Measurements from ENCODE around the gene CCND1.

Gene CCND1

DNA sequence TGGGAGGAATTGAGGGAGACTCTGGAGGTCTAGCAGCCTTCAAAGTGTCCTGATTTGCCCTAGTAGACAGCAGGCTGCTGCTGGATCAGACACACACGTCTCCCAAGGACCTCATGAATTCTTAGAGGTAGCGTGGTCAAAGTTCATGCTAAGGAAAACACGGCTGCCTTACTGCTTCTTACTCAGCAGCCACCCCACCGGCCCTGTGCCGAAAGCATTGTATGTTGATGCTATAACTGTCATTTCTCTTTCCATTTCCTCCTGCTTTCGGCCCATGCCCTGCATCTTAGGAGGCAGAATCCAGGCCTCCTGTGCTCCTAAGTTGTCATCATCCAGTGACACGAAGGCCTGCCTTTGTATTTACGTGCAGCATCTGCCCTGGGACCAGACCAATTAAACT is 10.5 kb upstream of the CCND1 start:
- no peak for DNase-seq
- TF ChIP-seq POLR2A (IDR thresholded peaks at IDR 0.05; ENCODE audit: low read length): no peak
- no peak for TF ChIP-seq GATA1 (IDR thresholded peaks at IDR 0.05; ENCODE audit: low read depth, low read length)

DNA sequence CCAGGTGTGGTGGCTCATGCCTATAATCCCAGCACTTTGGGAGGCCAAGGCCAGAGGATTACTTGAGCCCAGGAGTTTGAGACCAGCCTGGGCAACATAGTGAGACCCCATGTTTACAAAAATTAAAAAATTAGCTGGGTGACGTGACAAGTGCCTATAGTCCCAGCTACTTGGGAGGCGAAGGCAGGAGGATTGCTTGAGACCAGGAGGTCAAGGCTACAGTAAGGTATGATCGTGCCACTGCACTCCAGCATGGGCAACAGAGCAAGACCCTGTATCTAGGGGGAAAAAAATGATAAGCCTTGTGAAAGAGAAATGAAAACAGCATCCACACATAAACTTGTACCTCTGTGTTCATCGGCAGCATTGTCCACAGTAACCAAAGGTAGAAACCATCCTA is 8.1 kb upstream of the CCND1 start:
- TF ChIP-seq POLR2A (IDR thresholded peaks at IDR 0.05; ENCODE audit: low read length): no peak
- no peak for TF ChIP-seq GATA1 (IDR thresholded peaks at IDR 0.05; ENCODE audit: low read depth, low read length)

GRCh38 chr11:69634069-69634468 is 6.9 kb upstream of the CCND1 start:
- DNase-seq: no peak
- TF ChIP-seq GATA1 (IDR thresholded peaks at IDR 0.05; ENCODE audit: low read depth, low read length): no peak
- no peak for TF ChIP-seq POLR2A (IDR thresholded peaks at IDR 0.05; ENCODE audit: low read length)

More for the DNA sequence above, 8.1 kb upstream of the CCND1 start:
- no peak for DNase-seq

GRCh38 chr11:69634590-69634989 is 6.4 kb upstream of the CCND1 start:
- no peak for TF ChIP-seq GATA1 (IDR thresholded peaks at IDR 0.05; ENCODE audit: low read depth, low read length)
- no peak for DNase-seq

- no peak for TF ChIP-seq POLR2A (IDR thresholded peaks at IDR 0.05; ENCODE audit: low read length)
- TF ChIP-seq GATA1 (IDR thresholded peaks at IDR 0.05; ENCODE audit: low read depth, low read length): no peak
- no peak for DNase-seq
These were observed 5.8 kb upstream of the CCND1 start for GRCh38 chr11:69635195-69635594.

DNA sequence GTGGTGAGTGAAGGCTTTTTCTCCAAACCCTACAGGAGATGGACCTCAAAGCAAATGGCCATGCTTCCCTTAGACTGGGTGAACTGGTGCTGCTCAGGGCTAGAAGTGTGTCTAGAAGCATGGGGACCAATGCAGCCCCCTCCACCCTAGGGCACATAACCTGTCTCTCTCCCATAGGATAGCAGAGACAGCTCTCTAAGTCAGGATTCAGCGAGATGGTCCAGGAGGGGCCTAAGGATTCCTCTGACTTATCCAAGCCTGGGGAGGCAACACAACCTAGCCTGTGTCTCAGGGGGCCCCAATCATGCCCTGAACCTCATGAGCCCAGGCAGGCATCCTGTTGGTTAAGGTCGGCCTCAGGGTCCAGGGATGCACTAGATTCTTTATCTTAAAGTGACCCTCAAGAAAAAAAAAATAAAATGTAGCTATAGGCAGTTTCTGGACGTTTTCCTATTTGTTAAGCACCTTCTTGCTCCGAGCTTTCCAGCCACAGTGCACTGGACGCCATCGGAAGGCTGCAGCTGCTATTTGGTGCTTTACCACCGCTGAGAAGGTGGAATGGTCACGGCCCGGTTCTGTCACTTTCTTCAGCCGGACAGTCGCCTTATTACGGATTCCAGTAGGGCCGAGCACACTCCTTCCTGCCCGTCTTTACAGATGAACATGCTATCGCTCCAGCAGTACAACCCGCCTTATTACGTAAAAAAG is 5.0 kb upstream of the CCND1 start:
- DNase-seq: no peak
- TF ChIP-seq POLR2A (IDR thresholded peaks at IDR 0.05; ENCODE audit: low read length) (no peak), GATA1 (IDR thresholded peaks at IDR 0.05; ENCODE audit: low read depth, low read length) (no peak)

DNA sequence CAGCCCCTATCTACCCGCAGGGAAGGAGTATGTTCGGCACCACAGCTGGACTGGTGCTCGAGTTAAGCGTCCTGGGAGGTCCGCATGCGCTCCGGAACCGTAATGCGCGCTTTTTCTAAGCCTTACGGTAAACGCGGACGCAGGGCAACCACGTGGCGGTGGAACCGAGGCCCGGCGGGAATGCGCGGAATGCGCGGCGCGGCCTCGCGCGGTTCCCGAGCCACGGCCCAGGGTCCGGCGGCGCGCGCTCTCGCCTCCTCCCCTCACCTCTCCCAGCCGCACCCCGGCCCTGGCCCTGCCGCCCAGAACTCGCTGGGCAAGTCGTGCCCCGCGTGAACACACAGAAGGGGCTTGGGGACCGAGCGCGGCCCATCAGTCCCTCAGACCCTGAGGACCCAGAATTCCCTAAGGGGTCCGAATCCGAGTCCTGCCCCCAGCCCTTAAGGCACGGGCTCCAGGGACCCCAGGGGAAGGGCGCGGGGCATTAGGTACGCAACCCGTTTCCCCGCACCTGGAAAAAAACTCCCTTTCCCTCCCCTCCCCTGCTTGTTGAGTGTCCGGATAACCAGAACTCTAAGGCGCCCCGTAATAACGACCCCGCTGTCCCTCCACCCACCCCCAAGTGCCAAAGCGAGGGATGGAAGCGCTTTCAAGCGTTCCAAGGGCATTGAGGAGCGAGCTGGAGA is 4.3 kb upstream of the CCND1 start:
- TF ChIP-seq GATA1 (IDR thresholded peaks at IDR 0.05; ENCODE audit: low read depth, low read length): no peak
- no peak for TF ChIP-seq POLR2A (IDR thresholded peaks at IDR 0.05; ENCODE audit: low read length)
- DNase-seq: peak in 1 of 2 experiments; percentile 23

- no peak for DNase-seq
- TF ChIP-seq POLR2A (IDR thresholded peaks at IDR 0.05; ENCODE audit: low read length) (no peak), GATA1 (IDR thresholded peaks at IDR 0.05; ENCODE audit: low read depth, low read length) (no peak)
These were observed 3.6 kb upstream of the CCND1 start for GRCh38 chr11:69637198-69637940.

DNA sequence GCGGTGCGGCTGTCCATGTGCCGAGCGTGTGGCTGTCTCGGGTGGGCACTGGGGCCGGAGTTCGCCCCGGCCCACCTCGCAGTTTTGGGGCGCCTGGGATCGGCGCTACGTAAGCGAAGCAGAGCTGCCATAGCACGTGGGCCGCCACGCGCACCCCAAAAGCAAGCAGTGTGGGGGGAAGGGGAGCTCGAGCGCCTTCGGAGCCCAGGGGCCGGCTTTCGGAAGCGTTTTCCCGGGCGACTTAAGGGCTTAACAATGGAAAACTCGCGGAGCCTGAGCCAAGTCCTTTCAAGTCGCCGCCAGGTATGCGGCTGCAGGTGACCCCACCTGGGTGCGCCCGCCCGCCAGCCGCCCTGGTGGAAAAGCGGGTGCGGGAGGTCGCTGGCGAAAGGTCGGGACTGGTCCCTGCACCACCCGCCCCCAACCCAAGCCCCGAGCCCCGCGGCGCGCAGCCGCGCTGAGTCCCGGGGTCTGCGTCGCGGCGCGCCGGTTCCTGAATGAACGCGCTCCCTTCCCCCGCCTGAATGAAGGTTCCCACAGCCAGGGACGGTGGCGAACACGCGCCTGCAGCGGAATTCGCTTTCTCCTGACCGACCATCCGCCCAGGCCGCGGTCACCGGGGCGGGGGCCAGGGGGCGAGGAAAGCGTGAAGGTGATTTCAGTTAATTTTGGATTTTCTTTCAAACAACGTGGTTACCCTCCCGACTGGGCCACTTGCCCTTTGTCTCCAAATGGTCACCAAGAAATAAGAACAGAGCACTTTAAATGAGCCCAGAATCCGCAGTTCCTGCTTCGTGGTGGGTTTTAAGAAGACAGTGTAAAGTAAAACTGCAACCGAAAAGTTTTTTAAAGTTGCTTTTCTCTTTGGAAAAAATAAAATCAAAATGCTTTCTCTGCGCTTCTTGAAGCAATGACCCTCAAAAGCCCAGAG is 2.8 kb upstream of the CCND1 start:
- TF ChIP-seq POLR2A (IDR thresholded peaks at IDR 0.05; ENCODE audit: low read length) (no peak), GATA1 (IDR thresholded peaks at IDR 0.05; ENCODE audit: low read depth, low read length) (no peak)
- DNase-seq: no peak

DNA sequence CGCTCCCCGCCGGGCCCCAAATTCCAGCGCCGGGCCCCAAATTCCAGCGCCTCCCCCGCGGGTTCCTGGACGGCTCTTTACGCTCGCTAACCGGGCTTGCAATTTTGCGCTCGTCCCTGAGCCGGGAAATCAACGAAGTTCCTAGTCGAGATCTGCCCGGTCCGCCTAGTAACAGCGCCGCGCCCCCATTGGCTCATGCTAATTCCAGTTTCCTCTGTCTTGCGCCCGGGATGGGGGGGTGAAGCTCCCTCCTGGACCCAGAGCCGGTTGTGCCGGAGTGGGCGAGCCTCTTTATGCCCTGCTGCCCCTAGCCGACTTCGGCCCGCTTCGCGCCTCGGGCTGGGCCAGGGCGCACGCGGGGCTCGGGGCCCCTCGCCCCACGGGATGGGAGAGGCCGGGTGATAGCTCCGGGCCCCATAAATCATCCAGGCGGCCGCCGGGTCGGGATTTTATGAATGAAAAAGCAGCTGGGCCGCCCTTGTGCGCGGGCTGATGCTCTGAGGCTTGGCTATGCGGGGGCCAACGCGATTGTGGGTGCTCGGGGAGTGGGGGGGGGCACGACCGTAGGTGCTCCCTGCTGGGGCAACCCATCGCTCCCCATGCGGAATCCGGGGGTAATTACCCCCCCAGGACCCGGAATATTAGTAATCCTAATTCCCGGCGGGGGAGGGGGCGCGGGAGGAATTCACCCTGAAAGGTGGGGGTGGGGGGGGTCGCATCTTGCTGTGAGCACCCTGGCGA is 1.8 kb upstream of the CCND1 start:
- peak; percentile 13 to 32 for DNase-seq
- no peak for TF ChIP-seq POLR2A (IDR thresholded peaks at IDR 0.05; ENCODE audit: low read length)

- no peak for TF ChIP-seq POLR2A (IDR thresholded peaks at IDR 0.05; ENCODE audit: low read length)
- TF ChIP-seq GATA1 (IDR thresholded peaks at IDR 0.05; ENCODE audit: low read depth, low read length): no peak
- DNase-seq: no peak
These were observed 1.1 kb upstream of the CCND1 start for GRCh38 chr11:69639831-69640230.

- no peak for TF ChIP-seq POLR2A (IDR thresholded peaks at IDR 0.05; ENCODE audit: low read length)
- no peak for DNase-seq
These were observed 529 bp upstream of the CCND1 start for GRCh38 chr11:69640260-69640994.

Measured in erythroblast (primary cell).